GM12878 (cell line): ENCODE measurements around the gene KDM4C. TPM values are rescaled to one million over a fixed set of nuclear protein-coding genes. Genes with fewer than 3 reads are reported as not detected.

Source experiments
- ATAC-seq: fragments of 200-7000 bp; cut with Tn5 transposase; 3 replicates; pipeline ENCODE4 v1.9.1; 2020; ENCODE audit warnings: mild to moderate bottlenecking, moderate library complexity
- BruUV-seq: library from RNA; stranded (reverse); fragments of 400-500 nt; replicated peaks from 2 replicates; lab custom pipeline; 2021; lab: Mats Ljungman, UMichigan
- CTCF ChIA-PET: fragments of 300-600 bp; sonication (Branson Sonifier 250); formaldehyde crosslinking; extraction: SDS; loops from one replicate; lab custom pipeline; 2021; ENCODE audit warnings: inconsistent platforms; lab: Yijun Ruan, JAX
- POLR2A ChIA-PET: fragments of 350-600 bp; formaldehyde crosslinking; extraction: SDS; loops from one replicate; lab custom pipeline; 2021; ENCODE audit warnings: inconsistent platforms; lab: Charles Lee
- RAD21 ChIA-PET: fragments of 300-600 bp; sonication (Branson Sonifier 250); formaldehyde crosslinking; loops from one replicate; lab custom pipeline; 2023; ENCODE audit warnings: antibody characterized with exemption; ENCODE audit not compliant: unreplicated experiment; lab: Charles Lee
- SMC1A ChIA-PET: fragments of 300-600 bp; sonication (Branson Sonifier 250); formaldehyde crosslinking; loops from one replicate; lab custom pipeline; 2023; ENCODE audit not compliant: unreplicated experiment, uncharacterized antibody; lab: Charles Lee
- DNase-seq: peaks from one replicate; pipeline ENCODE4 v3.0.0-alpha.2; 2011; ENCODE audit warnings: low read depth, low spot score
- FAIRE-seq: peaks from 3 replicates; lab custom pipeline; 2011; peaks lifted over from hg19 to GRCh38; lab: Jason Lieb, UNC
- H2AFZ ChIP-seq: 2 replicates; pipeline ENCODE4 v1.6.0; 2011; ENCODE audit warnings: low read depth, low read length, control low read depth; ENCODE audit not compliant: control insufficient read depth
- H3K27ac ChIP-seq: 2 replicates; pipeline ENCODE4 v1.5.1; 2011; ENCODE audit warnings: control low read depth; ENCODE audit not compliant: control insufficient read depth, insufficient read depth
- H3K27me3 ChIP-seq, 2 experiments: replicated peaks in 1 of 2; 2 replicates each; pipeline versions ENCODE4 v1.6.0 to v1.6.1; 2011; ENCODE audit warnings: low read length in 1 of 2; ENCODE audit not compliant: control insufficient read depth in 2 of 2, insufficient read depth in 2 of 2
- H3K36me3 ChIP-seq, 2 experiments: 2 replicates each; pipeline ENCODE4 v1.5.1; 2011; ENCODE audit warnings: low read length in 1 of 2; ENCODE audit not compliant: control insufficient read depth in 2 of 2, insufficient read depth in 2 of 2
- H3K4me1 ChIP-seq: 2 replicates; pipeline ENCODE4 v1.6.1; 2011; ENCODE audit warnings: mild to moderate bottlenecking, low read length, moderate library complexity, mixed read lengths; ENCODE audit not compliant: control insufficient read depth, insufficient read depth
- H3K4me2 ChIP-seq: 2 replicates; pipeline ENCODE4 v1.6.0; 2011; ENCODE audit warnings: control low read depth; ENCODE audit not compliant: control insufficient read depth, insufficient read depth
- H3K4me3 ChIP-seq: fragments of 200-600 bp; sonication (generic); 2 replicates; pipeline ENCODE4 v1.5.1; 2016
- H3K79me2 ChIP-seq: 2 replicates; pipeline ENCODE4 v1.6.0; 2011; ENCODE audit warnings: low read length; ENCODE audit not compliant: control insufficient read depth, insufficient read depth
- H3K9ac ChIP-seq: 2 replicates; pipeline ENCODE4 v1.8.0; 2011; ENCODE audit warnings: low read length, control low read depth, mixed read lengths; ENCODE audit not compliant: control insufficient read depth, insufficient read depth
- H3K9me3 ChIP-seq: replicated peaks from 3 replicates; pipeline ENCODE4 v1.5.1; 2011; ENCODE audit warnings: mild to moderate bottlenecking, low read length; ENCODE audit not compliant: control insufficient read depth, insufficient read depth
- H4K20me1 ChIP-seq: 2 replicates; pipeline ENCODE4 v1.6.0; 2011; ENCODE audit not compliant: control insufficient read depth, insufficient read depth
- BCLAF1 ChIP-seq: fragments of 450-650 bp; IDR thresholded peaks from 2 replicates; pipeline ENCODE4 v1.6.1; 2017; ENCODE audit warnings: antibody characterized with exemption, mild to moderate bottlenecking, moderate library complexity
- FOS ChIP-seq: IDR thresholded peaks from 3 replicates; pipeline ENCODE4 v1.6.1; 2011; ENCODE audit warnings: borderline replicate concordance; ENCODE audit not compliant: insufficient read length; ENCODE audit errors: extremely low read depth
- KLF5 ChIP-seq: fragments of 450-650 bp; IDR thresholded peaks from 2 replicates; pipeline ENCODE4 v1.6.1; 2014; ENCODE audit warnings: mild to moderate bottlenecking; ENCODE audit not compliant: partially characterized antibody
- MEF2B ChIP-seq: fragments of 450-650 bp; IDR thresholded peaks from 2 replicates; pipeline ENCODE4 v1.6.1; 2018; ENCODE audit warnings: mild to moderate bottlenecking, moderate library complexity; ENCODE audit not compliant: partially characterized antibody, poor library complexity, severe bottlenecking
- NR2C1 ChIP-seq: fragments of 450-650 bp; IDR thresholded peaks from 2 replicates; pipeline ENCODE4 v1.6.1; 2017; ENCODE audit warnings: antibody characterized with exemption, mild to moderate bottlenecking, moderate library complexity
- SKIL ChIP-seq: fragments of 450-650 bp; IDR thresholded peaks from 2 replicates; pipeline ENCODE4 v1.6.1; 2017; ENCODE audit warnings: mild to moderate bottlenecking, low read depth, inconsistent platforms; ENCODE audit not compliant: poor library complexity, severe bottlenecking
- TBL1XR1 ChIP-seq: IDR thresholded peaks from 2 replicates; pipeline ENCODE4 v1.6.1; 2012; ENCODE audit warnings: low read depth, low read length, improper control_type of control experiment
- ZBTB40 ChIP-seq: fragments of 450-650 bp; IDR thresholded peaks from 2 replicates; pipeline ENCODE4 v1.6.1; 2016; ENCODE audit warnings: mild to moderate bottlenecking, moderate library complexity, borderline replicate concordance
- ZNF592 ChIP-seq: fragments of 450-650 bp; IDR thresholded peaks from 2 replicates; pipeline ENCODE4 v1.6.1; 2017; ENCODE audit warnings: mild to moderate bottlenecking, moderate library complexity
- WGBS: methylation state at CpG from one replicate; pipeline ENCODE4 v1.1.6; 2016; ENCODE audit warnings: low lambda C conversion rate; ENCODE audit not compliant: insufficient replicate concordance, insufficient coverage; ENCODE audit errors: missing lambda C conversion rate; 5-methylcytosine and 5-hydroxymethylcytosine counted together
- in situ Hi-C: fragments of 300-500 bp; cut with MboI; formaldehyde crosslinking; loops from 9 replicates; pipeline ENCODE4 v1.14.3; 2018; ENCODE audit warnings: mixed read lengths
- intact Hi-C: fragments of 100-400 bp; cut with micrococcal nuclease; formaldehyde crosslinking; loops from one replicate; pipeline ENCODE4 v1.14.2; 2022; ENCODE audit not compliant: unreplicated experiment
- polyA plus RNA-seq, 11 experiments: library from polyadenylated mRNA; depleted of rRNA in 4 of 11; unstranded in 6 of 11; stranded (reverse) in 5 of 11; fragments of >200 nt; fragmentation: Nextera tagmentation in 4 of 11; fragmentation: Illumina TruSeq in 1 of 11; extraction: Ambion mirVana in 4 of 11; extraction: Trizol in 1 of 11; gene quantifications; 1 replicate in 1 of 11; 2 replicates in 10 of 11; pipeline versions ENCODE4 v1.2.1 to v1.2.3, GENCODE V29; 2011 to 2016; ENCODE audit warnings: inconsistent platforms in 2 of 11, missing spikeins in 2 of 11, low read depth in 1 of 11
- total RNA-seq, 4 experiments: library from RNA; depleted of rRNA in 3 of 4; stranded (reverse); fragments of >200 nt in 3 of 4; fragmentation: Illumina TruSeq in 1 of 4; extraction: Trizol in 1 of 4; gene quantifications; 2 replicates each; pipeline versions ENCODE4 v1.2.1 to v1.2.3, GENCODE V29; 2013 to 2021

The KDM4C gene
- total and polyA plus RNA-seq, 10 of the 15 experiments (the other 5 are each of a cell fraction or from before 2014, with no cell fraction given) = 6.8 to 41.2 (median 20.1) TPM

GRCh38 chr9:7111413-7111812 is 353.6 kb downstream of the KDM4C start:
- no peak overlapping the region for H3K9ac ChIP-seq
- SMC1A ChIA-PET = no interaction called here
- H3K9me3 ChIP-seq = no peaks in the 10 kb centered on the region; the same call in 2 of the 3 replicates
- CTCF ChIA-PET = no interaction called here
- intact Hi-C loops = no loop called here
- no peak for FAIRE-seq
- no peak overlapping the region for H2AFZ ChIP-seq
- H3K4me2 ChIP-seq = no peak overlapping the region
- 65% methylated on average over 3 of the region's 3 CpGs for WGBS
- no peak for ATAC-seq
- no peak overlapping the region for H3K27ac ChIP-seq
- no peak for DNase-seq
- H3K4me3 ChIP-seq = no peak overlapping the region
- RAD21 ChIA-PET = no interaction called here
- POLR2A ChIA-PET = no interaction called here
- H3K36me3 ChIP-seq = no peaks in the 10 kb centered on the region
- in situ Hi-C loops = no loop called here
- BruUV-seq = no TSS peak
- no peaks in the 10 kb centered on the region for H4K20me1 ChIP-seq
- H3K27me3 ChIP-seq = no peaks in the 10 kb centered on the region
- no peaks in the 10 kb centered on the region for H3K4me1 ChIP-seq
- no peaks in the 10 kb centered on the region for H3K79me2 ChIP-seq
- TF ChIP-seq FOS (no peak), TBL1XR1 (no peak), BCLAF1 (no peak), ZBTB40 (no peak), MEF2B (no peak), NR2C1 (no peak), KLF5 (no peak), SKIL (no peak), ZNF592 (no peak)
